ENCODE results near the gene ASB4.

DNA sequence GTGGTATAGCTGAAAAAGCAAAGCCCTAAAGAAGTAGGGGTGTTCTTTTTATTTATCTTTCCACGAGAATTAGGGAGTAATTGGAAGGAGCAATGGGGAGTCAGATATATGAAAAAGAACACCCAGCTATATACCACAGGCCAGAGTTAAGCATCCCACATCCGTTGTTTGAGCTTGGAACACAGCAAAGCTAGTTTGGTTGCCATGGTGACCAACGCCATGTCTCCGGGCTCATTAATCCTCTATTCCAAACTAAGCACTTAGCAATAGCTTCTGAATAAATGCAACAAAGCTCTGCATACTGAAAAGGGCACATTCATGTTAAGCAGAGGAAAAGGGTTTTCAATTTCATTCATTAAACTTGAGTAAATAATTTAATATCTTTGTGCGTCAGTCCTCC is 23.5 kb downstream of the ASB4 start:
- TF ChIP-seq, protein P1, sequence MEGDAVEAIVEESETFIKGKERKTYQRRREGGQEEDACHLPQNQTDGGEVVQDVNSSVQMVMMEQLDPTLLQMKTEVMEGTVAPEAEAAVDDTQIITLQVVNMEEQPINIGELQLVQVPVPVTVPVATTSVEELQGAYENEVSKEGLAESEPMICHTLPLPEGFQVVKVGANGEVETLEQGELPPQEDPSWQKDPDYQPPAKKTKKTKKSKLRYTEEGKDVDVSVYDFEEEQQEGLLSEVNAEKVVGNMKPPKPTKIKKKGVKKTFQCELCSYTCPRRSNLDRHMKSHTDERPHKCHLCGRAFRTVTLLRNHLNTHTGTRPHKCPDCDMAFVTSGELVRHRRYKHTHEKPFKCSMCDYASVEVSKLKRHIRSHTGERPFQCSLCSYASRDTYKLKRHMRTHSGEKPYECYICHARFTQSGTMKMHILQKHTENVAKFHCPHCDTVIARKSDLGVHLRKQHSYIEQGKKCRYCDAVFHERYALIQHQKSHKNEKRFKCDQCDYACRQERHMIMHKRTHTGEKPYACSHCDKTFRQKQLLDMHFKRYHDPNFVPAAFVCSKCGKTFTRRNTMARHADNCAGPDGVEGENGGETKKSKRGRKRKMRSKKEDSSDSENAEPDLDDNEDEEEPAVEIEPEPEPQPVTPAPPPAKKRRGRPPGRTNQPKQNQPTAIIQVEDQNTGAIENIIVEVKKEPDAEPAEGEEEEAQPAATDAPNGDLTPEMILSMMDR (IDR thresholded peaks at IDR 0.05; ENCODE audit: insufficient read depth, low read length, poor library complexity, severe bottlenecking), result no peak
- TF ChIP-seq EZH2phosphoT487 (conservative IDR thresholded peaks at IDR 0.05; ENCODE audit: low read length), result no peak
